GM23338 (cell line): Measurements from ENCODE around the gene DOP1A. TPM values are rescaled to one million over a fixed set of nuclear protein-coding genes. Genes with fewer than 3 reads are reported as not detected.

Experiments
- ATAC-seq: fragments of 200-7000 bp; cut with Tn5 transposase; 3 replicates; pipeline ENCODE4 v1.9.1; 2020
- DNase-seq: peaks from one replicate; pipeline ENCODE4 v3.0.0-alpha.2; 2015; ENCODE audit warnings: low spot score
- H2AFZ ChIP-seq: fragments of 200-600 bp; sonication (generic); 2 replicates; pipeline ENCODE4 v1.8.0; 2016; ENCODE audit warnings: antibody characterized with exemption, mild to moderate bottlenecking, moderate library complexity
- H3F3A ChIP-seq: fragments of 200-600 bp; sonication (generic); replicated peaks from 2 replicates; pipeline ENCODE4 v1.8.0; 2017; ENCODE audit warnings: antibody characterized with exemption, mixed run types, low read depth
- H3K27ac ChIP-seq: fragments of 200-600 bp; sonication (generic); 2 replicates; pipeline ENCODE4 v1.6.1; 2016; ENCODE audit warnings: low read depth
- H3K27me3 ChIP-seq: fragments of 200-600 bp; sonication (generic); 2 replicates; pipeline ENCODE4 v1.8.0; 2016; ENCODE audit warnings: mild to moderate bottlenecking, mixed run types, moderate library complexity; ENCODE audit not compliant: insufficient read depth
- H3K36me3 ChIP-seq: fragments of 200-600 bp; sonication (generic); 2 replicates; pipeline ENCODE4 v1.8.0; 2016; ENCODE audit warnings: mild to moderate bottlenecking; ENCODE audit not compliant: insufficient read depth
- H3K4me1 ChIP-seq: fragments of 200-600 bp; sonication (generic); 2 replicates; pipeline ENCODE4 v1.8.0; 2016; ENCODE audit warnings: mild to moderate bottlenecking, moderate library complexity; ENCODE audit not compliant: insufficient read depth
- H3K4me2 ChIP-seq: fragments of 200-600 bp; sonication (generic); 2 replicates; pipeline ENCODE4 v1.7.1; 2017; ENCODE audit warnings: mixed run types
- H3K4me3 ChIP-seq: fragments of 200-600 bp; sonication (generic); 2 replicates; pipeline ENCODE4 v1.6.1; 2016; ENCODE audit warnings: mixed run types
- H3K79me2 ChIP-seq: fragments of 200-600 bp; sonication (generic); replicated peaks from 2 replicates; pipeline ENCODE4 v1.8.0; 2017; ENCODE audit warnings: mild to moderate bottlenecking; ENCODE audit not compliant: insufficient read depth
- H3K9me2 ChIP-seq: fragments of 200-600 bp; sonication (generic); 2 replicates; pipeline ENCODE4 v1.8.0; 2017; ENCODE audit not compliant: insufficient read depth
- H4K20me1 ChIP-seq: fragments of 200-600 bp; sonication (generic); replicated peaks from 2 replicates; pipeline ENCODE4 v1.8.0; 2017; ENCODE audit warnings: mild to moderate bottlenecking; ENCODE audit not compliant: insufficient read depth
- H3K27ac Mint-ChIP-seq: 2 replicates; pipeline ENCODE4 v1.8.0; 2020; ENCODE audit warnings: inconsistent platforms, mild to moderate bottlenecking, moderate library complexity, mixed read lengths
- H3K27me3 Mint-ChIP-seq: 3 replicates; pipeline ENCODE4 v1.8.0; 2022; ENCODE audit warnings: low read depth, mild to moderate bottlenecking, moderate library complexity, mixed read lengths, inconsistent platforms; ENCODE audit not compliant: insufficient read depth, poor library complexity
- H3K36me3 Mint-ChIP-seq: 3 replicates; pipeline ENCODE4 v1.8.0; 2021; ENCODE audit warnings: low read depth, mild to moderate bottlenecking, inconsistent platforms, moderate library complexity, mixed read lengths
- H3K4me1 Mint-ChIP-seq: 3 replicates; pipeline ENCODE4 v1.8.0; 2020; ENCODE audit warnings: mild to moderate bottlenecking, inconsistent platforms, mixed read lengths
- H3K4me3 Mint-ChIP-seq: 3 replicates; pipeline ENCODE4 v1.8.0; 2021; ENCODE audit warnings: moderate library complexity, mild to moderate bottlenecking, inconsistent platforms, mixed read lengths
- H3K9me3 Mint-ChIP-seq: 3 replicates; pipeline ENCODE4 v1.8.0; 2020; ENCODE audit warnings: moderate library complexity, mild to moderate bottlenecking, inconsistent platforms, mixed read lengths
- CREB1 ChIP-seq: fragments of 250-450 bp; sonication (Bioruptor Pico); IDR thresholded peaks from 2 replicates; pipeline ENCODE4 v1.5.0; 2020; ENCODE audit warnings: low read depth, mild to moderate bottlenecking, moderate library complexity
- CTCF ChIP-seq, 2 experiments: fragments of 200-600 bp in 1 of 2; sonication (generic) in 1 of 2; conservative IDR thresholded peaks; 2 replicates each; pipeline versions ENCODE4 v1.5.1 to v1.6.1; 2016 to 2017; ENCODE audit warnings: antibody characterized with exemption in 2 of 2, low read depth in 2 of 2, mild to moderate bottlenecking in 2 of 2, moderate library complexity in 1 of 2
- ETS1 ChIP-seq: IDR thresholded peaks from 2 replicates; pipeline ENCODE4 v1.6.1; 2016; ENCODE audit warnings: antibody characterized with exemption
- EZH2 ChIP-seq: fragments of 200-600 bp; sonication (generic); IDR thresholded peaks from one replicate; pipeline ENCODE4 v1.8.0; 2017; ENCODE audit warnings: antibody characterized with exemption, mild to moderate bottlenecking, low read depth; ENCODE audit not compliant: unreplicated experiment
- EZH2phosphoT487 ChIP-seq: fragments of 200-600 bp; sonication (generic); IDR thresholded peaks from one replicate; pipeline ENCODE4 v1.8.1; 2018; ENCODE audit warnings: antibody characterized with exemption; ENCODE audit not compliant: unreplicated experiment
- JUNB ChIP-seq: IDR thresholded peaks from one replicate; pipeline ENCODE4 v1.6.1; 2016; ENCODE audit warnings: antibody characterized with exemption; ENCODE audit not compliant: unreplicated experiment
- NANOG ChIP-seq: IDR thresholded peaks from 2 replicates; pipeline ENCODE4 v1.6.1; 2016; ENCODE audit warnings: antibody characterized with exemption, borderline replicate concordance
- POLR2AphosphoS5 ChIP-seq: IDR thresholded peaks from 2 replicates; pipeline ENCODE4 v1.6.1; 2016; ENCODE audit warnings: antibody characterized with exemption, low read depth
- REST ChIP-seq: IDR thresholded peaks from one replicate; pipeline ENCODE4 v1.6.1; 2018; ENCODE audit warnings: antibody characterized with exemption; ENCODE audit not compliant: unreplicated experiment
- STAT1 ChIP-seq: IDR thresholded peaks from one replicate; pipeline ENCODE4 v1.6.1; 2016; ENCODE audit warnings: antibody characterized with exemption; ENCODE audit not compliant: unreplicated experiment
- ZNF114 ChIP-seq: fragments of 250-450 bp; sonication (Bioruptor Pico); IDR thresholded peaks from 2 replicates; pipeline ENCODE4 v1.5.0; 2020; ENCODE audit warnings: mild to moderate bottlenecking, moderate library complexity
- ZNF331 ChIP-seq: fragments of 250-450 bp; sonication (Bioruptor Pico); IDR thresholded peaks from 2 replicates; pipeline ENCODE4 v1.5.0; 2020; ENCODE audit warnings: low read depth, mild to moderate bottlenecking, moderate library complexity
- ZNF462 ChIP-seq: fragments of 250-450 bp; sonication (Bioruptor Pico); IDR thresholded peaks from 2 replicates; pipeline ENCODE4 v1.5.0; 2020; ENCODE audit warnings: mild to moderate bottlenecking, moderate library complexity
- polyA plus RNA-seq: library from polyadenylated mRNA; unstranded; fragments of >200 nt; fragmentation: Nextera tagmentation; extraction: Ambion mirVana; gene quantifications from 2 replicates; pipeline ENCODE4 v1.2.1, GENCODE V29; 2016
- total RNA-seq: library from RNA; depleted of rRNA; stranded (reverse); fragments of >200 nt; shearing (Covaris generic); gene quantifications from 2 replicates; pipeline ENCODE4 v1.2.3, GENCODE V29; 2014

DOP1A gene
- total and polyA plus RNA-seq, 2 experiments from 2014 or later: 3.9 to 18.6 TPM

GRCh38 chr6:83083476-83083875 is 16.0 kb downstream of the DOP1A start:
- H3K9me3 Mint-ChIP-seq: no peaks in the 10 kb centered on the region
- H3K27me3 Mint-ChIP-seq: no peaks in the 10 kb centered on the region
- Histone ChIP-seq H3K9me2 (no peaks in the 10 kb centered on the region), H4K20me1 (no peaks in the 10 kb centered on the region), H3K36me3 (no peaks in the 10 kb centered on the region), H3K4me3 (no peak overlapping the region), H3F3A (no peaks in the 10 kb centered on the region), H3K27me3 (no peaks in the 10 kb centered on the region), H3K79me2 (peaks cover 24% of the 10 kb centered on the region), H3K4me2 (no peak overlapping the region), H3K27ac (no peak overlapping the region), H2AFZ (no peak overlapping the region), H3K4me1 (peaks cover 14% of the 10 kb centered on the region)
- no peak for DNase-seq
- H3K4me3 Mint-ChIP-seq: no peak overlapping the region
- no peak for TF ChIP-seq JUNB
- no peak for TF ChIP-seq ZNF114 (CRISPR knock-in tag)
- TF ChIP-seq EZH2: no peak
- no peak for TF ChIP-seq ZNF462 (CRISPR knock-in tag)
- no peak for TF ChIP-seq ZNF331 (CRISPR knock-in tag)
- no peak for TF ChIP-seq CTCF (conservative IDR thresholded peaks at IDR 0.05; ENCODE audit: low read depth in 2 of 2)
- no peak for TF ChIP-seq REST
- TF ChIP-seq CREB1: no peak
- TF ChIP-seq NANOG: no peak
- no peak for TF ChIP-seq EZH2phosphoT487
- TF ChIP-seq POLR2AphosphoS5: no peak
- TF ChIP-seq STAT1: no peak
- TF ChIP-seq ETS1: no peak
- H3K27ac Mint-ChIP-seq: no peak overlapping the region
- no peak for ATAC-seq
- no peaks in the 10 kb centered on the region for H3K36me3 Mint-ChIP-seq
- peaks cover 35% of the 10 kb centered on the region for H3K4me1 Mint-ChIP-seq
